ENCODE measurements around the gene NEU1.
"Not testable (repeated sequence)": the region's sequence is repeated elsewhere in the genome, so short reads cannot be mapped to it uniquely, and the experiment has no call there.

The NEU1 gene

DNA sequence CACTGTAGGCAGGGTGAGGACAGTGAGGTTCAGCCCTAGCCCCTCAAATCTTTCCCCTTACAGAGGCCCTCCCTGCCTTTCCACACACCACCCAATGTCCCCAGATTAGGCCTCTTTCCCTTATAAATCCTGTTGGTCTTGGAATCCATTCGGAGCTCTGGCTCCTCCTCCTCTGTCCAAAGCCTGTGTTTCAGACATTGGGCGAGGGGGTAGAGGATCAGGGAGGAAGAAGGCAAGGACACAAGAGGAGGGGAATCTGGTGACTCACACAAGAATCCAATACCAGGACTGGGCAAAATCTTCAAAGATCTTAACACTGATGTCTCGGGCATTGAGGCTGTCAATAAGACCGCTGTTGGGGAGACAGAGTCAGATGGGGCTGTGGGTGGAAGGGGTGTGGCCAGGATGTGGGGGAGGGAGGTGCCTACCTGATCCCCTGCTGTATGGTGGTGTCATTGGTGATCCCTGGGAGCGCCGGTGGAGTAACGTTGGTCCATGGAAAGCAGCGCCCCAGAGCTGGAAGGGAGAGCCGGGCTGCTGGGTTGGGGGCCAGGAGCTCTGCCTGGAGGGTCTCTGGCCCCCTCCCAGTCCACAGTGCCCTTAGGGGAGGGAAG, 8.5 kb upstream of the NEU1 start:
- no peak for DNase-seq

DNA sequence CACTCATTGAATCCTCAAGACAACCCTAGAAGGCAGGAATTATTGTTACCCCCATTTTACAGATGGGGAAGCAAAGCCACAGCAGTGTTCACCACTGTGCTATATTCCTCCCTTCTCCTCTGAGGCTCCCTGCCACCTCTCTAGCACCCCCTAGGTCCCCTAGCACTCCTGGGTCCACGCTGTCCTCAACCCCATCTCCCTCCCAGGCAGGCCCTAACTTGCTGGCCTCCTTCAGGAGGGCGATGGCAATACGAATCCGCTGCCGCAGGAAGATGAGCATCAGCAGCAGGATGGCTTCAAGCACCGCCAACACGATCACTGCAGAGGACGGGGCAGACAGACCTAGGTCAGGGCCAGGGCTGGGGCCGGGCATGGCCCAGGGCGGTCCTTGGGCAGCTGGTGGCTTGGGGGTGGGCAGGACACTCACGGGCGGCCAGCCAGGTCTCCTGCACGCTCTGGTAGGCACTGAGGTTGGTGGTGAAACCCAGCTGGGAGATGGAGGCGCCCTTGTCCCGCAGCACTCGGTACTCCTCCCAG, 7.8 kb upstream of the NEU1 start:
- DNase-seq: no peak

DNA sequence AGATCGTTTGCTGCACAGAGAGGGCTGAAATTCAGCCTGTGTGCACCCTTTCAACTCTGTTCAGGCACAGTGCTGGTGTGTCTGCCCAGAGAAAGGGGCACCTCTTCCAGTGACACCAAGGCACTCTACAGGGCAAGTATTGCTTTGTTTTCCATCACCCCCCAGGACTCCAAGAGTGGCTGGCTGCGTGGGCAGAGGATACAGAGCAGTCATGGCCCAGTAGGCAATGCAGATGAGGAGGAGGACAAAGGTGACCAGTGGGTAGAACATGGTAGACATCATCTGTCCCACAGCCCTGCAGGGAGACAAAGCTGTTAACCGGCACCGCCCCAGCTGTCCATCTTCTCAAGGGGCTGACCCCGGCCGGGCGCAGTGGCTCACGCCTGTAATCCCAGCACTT, 6.7 kb upstream of the NEU1 start:
- DNase-seq: no peak

DNA sequence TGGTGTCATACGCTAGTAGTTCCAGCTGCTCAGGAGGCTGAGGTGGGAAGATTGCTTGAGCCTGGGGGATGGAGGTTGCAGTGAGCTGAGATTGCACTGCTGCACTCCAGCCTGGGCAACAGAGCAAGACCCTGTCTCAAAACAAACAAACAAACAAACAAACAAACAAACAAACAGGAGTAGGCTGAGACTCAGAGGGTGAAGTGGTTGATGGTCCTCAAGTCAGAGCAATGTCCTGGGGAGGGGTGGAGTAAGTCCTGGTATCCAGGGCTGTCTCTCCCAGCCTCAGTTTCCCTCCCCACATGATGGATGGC, 6.0 kb upstream of the NEU1 start:
- DNase-seq: not testable (repeated sequence)

DNA sequence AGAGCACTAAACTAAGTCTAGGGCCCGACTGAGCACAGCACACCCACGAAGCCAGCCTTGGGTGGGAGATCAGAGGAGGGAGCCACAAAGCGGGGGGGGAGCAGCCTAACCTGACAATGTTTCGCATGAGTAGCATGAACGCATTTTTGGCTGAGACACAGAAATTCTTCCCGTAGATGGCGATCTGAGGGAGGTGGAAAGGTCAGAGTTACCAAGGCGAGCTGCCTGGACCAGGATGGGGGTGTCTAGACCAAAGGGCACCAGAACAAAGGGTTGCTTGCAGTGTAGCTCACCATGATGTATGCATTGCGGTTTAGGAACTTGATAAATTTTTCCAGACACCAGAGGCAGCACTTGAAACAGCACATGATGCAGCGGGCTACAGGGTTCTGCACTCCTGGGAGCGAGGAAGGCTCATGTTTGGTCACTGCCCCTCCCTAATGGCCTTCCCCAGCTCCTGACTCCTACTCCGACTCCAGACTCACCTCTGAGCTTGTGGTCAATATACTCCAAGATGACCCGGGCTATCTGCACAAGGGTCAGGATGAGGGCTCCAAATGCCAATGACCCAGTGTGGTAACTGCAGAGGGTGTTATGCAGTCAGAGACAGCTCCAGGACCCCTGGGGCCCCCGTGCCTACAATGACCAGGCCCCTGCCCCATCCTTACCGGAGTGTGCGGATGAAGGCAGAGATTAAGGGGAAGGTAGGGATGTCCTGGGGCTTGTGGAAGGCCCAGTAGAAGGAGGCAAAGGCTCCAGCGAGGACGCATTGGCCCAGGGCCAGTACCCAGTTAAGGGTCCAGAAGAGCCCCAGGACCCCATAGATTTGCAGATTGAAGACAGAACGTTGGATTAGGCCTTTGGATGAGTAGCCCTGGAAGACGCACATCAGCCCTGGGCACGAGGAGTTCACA, 2.8 kb upstream of the NEU1 start:
- no peak for DNase-seq

DNA sequence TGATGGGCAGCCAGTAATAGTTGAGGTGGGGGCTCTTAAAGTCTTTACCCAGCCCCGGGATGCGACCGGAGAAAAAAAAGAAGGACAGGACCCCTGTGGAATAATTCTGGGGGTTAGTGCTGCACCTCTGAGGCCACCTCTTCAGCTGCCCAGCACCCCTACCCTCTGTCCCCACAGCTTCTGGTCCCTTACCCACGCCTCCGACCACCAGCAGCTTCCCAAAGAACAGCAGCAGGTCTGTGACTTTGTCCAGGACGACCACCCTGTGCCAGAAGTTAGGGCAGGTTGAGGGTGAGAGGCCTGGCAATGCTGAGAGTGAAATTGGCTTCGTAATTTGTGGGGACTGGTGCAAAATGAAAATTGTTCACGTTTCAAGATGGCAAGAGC, 2.2 kb upstream of the NEU1 start:
- no peak for DNase-seq

DNA sequence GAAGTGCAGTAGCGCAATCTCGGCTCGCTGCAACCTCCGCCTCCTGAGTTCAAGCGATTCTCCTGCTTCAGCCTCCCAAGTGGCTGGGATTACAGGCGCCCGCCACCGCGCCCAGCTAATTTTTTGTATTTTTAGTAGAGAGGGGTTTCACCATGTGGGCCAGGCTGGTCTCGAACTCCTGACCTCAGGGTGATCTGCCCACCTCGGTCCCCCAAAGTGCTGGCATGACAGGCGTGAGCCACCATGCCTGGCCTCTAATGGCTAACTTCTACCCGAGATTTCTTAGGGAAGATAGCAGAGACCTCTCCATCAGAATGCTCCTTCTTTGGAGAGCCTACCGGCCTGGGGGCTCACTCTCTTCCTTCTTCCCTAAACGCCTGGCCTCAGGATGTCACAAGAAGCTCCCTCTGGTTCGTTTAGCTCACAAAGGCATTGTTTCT, 1.5 kb upstream of the NEU1 start:
- not testable (repeated sequence) for DNase-seq

DNA sequence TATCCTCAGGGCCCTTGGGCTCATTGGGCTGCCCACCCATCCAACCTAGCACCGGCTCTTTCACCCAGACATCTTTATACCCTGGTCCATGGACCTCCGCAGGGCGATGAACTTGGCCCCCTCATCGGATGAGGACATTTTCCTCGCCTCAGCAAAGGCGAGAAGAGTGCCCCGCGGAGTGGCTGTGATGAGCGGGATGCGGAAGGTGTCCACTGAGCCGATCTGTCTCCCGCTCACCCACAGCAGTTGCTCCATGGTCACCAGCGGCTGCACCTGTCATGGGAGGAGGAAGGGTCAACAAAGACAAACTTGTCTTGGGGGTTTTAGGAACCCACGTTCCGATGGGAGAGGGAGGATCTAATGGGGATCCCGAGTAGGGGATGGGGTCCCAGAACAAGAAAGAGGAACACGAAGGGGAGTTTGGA, 690 bp downstream of the NEU1 start:
- no peak for DNase-seq

DNA sequence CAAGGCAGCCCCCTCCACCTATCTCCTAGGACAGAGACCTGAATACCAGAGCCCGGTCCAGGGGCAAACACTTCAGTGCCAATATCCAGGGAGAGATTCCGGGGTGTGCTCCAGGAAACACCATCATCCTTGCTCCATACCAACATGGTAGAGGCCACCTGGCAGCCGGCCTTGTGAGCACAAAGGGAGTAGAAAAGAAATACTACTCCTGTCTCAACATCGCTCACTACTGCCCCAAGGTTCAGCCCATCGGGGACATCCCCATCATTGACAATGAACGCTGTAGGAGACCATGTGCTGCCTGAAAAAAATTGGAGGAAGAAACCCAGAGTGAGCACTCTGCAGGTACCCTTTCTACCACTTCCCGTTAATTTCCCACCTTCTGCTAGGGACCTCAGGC, 1.5 kb downstream of the NEU1 start:
- no peak for DNase-seq

DNA sequence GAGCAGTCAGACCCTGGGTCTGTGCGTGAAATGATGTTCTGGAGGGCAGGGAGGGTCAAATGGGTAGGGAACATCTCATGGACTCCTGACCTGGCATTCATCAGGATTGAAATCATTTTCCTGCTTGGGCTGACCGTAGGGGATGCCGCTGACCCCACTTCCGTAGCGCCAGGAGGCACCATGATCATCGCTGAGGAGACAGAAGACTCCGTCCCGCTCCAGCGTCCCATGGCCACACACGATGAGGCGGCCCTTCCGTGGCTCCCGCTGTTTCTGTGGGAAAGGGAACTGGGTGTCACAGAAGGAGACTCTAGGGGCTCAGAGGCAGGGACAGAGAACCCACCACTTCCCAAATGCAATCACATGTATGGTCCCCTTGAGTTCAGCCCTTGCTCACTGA, 2.3 kb downstream of the NEU1 start:
- no peak for DNase-seq

DNA sequence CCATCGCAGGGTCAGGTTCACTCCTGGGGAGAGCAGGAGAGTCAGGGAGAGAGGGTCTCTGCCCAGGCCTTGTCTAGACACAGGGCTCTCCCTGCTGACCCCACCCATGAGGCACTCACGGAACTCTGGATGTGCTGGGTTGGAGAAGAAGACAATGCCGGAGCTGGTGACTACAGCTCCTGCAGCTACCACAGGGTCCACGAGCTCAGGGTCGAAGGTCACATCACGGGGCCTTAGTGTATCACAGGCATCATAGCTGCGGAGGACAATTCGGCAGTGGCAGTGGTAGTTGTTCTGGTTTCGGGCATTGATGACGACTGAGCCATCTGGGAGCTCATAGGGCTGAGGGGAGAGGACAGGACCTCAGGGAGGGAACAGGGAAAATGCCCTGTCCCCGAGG, 2.7 kb downstream of the NEU1 start:
- DNase-seq: no peak

DNA sequence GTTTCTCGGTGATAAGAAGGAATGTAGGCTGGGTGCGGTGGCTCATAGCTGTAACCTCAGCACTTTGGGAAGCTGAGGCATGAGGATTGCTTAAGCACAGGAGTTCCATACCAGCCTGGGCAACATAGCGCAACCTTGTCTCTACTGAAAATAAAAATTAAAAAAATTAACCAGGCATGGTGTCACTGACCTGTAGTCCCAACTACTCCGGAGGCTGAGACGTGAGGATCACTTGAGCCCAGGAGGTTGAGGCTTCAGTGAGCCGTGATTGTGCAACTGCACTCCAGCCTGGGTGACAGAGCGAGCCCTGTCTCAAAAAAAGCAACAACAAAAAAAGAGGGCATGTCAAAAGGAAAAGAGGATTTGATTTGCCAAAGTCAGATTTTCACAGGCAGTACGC, 3.9 kb downstream of the NEU1 start:
- no peak for DNase-seq

DNA sequence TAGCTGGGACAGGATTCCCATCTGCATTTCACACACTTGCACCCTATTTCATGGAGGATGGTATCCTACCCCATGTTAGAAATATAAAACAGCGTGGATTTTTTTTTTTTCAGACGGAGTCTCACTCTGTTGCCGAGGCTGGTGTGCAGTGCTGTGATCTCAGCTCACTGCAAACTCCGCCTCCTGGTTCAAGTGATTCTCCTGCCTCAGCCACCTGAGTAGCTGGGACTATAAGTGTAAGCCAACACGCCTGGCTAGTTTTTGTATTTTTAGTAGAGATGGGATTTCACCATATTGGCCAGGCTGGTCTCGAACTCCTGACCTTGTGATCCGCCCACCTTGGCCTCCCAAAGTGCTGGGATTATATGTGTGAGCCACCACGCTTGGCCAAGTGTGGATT, 4.8 kb downstream of the NEU1 start:
- not testable (repeated sequence) for DNase-seq

DNA sequence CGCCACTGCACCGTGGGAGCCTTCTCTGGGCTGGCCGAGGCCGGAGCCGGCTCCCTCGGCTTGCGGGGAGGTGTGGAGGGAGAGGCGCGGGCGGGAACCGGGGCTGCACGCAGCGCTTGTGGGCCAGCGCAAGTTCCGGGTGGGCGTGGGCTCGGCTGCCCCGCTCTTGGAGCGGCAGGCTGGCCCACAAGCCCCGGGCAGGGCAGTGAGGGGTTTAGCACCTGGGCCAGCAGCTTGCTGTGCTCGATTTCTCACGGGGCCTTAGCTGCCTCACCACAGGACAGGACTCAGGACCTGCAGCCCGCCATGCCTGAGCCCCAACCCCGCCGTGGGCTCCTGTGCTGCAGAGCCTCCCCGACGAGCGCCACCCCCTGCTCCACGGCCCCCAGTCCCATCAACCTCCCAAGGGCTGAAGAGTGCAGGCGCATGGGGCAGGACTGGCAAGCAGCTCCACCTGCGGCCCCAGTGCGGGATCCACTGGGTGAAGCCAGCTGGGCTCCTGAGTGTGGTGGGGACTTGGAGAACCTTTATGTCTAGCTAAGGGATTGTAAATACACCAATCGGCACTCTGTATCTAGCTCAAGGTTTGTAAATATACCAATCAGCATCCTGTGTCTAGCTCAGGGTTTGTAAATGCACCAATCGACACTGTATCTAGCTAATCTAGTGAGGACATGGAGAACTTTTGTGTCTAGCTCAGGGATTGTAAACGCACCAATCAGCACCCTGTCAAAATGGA, 10.5 kb downstream of the NEU1 start:
- not testable (repeated sequence) for DNase-seq

DNA sequence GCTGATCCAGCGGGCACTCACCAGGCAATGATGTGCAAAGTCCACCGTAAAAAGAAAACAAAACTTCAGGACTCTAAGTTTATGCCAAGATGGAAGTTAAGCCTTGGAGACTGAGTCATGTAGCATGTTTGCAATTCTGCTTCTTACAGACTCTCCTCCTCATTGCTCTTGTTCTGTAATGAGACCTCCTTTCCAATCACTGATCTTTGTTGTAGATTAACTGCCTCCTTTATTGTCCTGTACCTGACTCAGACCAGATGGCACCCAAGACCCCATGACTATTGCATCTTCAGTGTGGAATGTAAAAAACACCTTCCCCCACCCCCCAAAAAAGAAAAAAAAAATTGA, 11.2 kb downstream of the NEU1 start:
- DNase-seq: no peak

DNA sequence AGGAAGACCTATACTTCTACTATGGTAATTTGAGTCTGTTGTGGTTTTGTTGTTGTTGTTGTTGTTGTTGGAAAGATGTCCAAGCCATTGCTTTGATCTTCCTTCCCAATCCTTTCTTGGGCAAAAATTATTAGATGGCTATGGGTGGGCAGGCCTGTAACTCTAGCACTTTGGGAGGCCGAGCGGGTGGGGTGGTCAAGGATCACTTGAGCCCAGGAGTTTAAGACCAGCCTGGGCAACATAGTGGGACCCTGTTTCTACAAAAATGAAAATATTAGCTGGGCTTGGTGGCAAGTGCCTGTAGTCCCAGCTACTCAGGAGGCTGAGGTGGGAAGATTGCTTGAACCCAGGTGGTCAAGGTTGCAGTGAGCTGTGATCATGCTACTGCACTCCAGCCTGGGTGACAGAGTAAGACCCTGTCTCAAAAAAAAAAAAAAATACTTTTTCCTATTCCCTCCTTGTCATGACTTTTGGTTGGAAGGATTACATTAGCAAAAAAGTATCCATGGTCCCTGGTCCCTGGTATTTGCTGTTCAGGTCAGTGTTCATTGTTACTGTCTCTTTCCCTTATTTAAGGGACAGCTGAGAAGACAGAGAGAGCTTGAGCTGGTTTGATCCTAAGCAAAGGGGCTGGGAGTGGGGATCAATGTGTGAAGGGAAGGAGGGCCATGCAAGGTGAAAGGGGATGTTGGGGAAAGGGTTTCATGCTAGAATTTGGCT, 11.7 kb downstream of the NEU1 start:
- DNase-seq: no peak

DNA sequence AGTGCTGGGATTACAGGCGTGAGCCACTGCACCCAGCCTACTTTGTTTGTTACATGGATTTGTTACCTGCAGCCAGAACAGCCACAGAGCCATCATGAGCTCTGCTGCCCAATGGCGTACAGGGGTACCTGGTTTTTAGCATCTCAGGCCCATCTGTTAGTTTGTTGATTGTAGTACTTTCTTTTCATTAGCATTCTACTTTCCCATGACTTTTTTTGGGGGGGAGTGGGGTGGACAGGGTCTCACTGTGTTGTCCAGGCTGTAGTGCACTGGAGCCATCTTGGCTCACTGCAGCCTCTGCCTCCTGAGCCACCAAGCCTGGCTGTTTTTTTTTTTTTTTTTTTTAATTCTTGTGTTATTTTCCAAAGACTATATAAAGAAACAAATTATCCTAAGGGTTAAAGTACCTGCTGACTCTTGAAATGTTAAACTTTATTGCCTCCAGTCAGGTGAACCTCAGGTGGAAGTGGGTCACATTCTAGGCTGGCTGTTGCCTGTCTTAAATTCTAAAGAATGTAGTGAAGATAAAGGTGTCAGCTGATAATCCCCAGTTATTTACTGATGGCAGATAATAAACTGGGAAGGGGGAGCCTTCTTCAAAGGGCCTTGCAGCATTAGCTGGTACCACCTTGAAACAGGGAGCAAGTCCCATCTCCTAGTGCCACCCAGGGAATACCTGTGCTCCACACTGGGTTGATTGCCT, 15.2 kb downstream of the NEU1 start:
- no peak for DNase-seq

DNA sequence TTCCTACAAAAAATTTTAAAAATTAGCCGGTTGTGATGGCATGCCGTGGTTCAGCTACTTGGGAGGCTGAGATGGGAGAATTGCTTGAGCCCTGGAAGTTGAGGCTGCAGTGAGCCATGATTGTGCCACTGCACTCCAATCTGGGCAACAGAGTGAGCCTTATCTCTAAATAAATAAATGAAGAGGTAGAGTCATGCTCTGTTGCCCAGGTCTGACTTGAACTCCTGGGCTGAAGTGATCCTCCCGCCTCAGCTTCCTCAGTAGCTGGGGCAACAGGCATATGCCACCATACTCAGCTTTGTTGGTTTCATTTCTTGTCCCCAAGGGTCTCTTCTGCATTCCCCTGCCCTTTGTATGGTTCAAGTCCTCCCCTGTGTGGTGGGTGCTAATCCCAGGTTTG, 18.1 kb downstream of the NEU1 start:
- no peak for DNase-seq

DNA sequence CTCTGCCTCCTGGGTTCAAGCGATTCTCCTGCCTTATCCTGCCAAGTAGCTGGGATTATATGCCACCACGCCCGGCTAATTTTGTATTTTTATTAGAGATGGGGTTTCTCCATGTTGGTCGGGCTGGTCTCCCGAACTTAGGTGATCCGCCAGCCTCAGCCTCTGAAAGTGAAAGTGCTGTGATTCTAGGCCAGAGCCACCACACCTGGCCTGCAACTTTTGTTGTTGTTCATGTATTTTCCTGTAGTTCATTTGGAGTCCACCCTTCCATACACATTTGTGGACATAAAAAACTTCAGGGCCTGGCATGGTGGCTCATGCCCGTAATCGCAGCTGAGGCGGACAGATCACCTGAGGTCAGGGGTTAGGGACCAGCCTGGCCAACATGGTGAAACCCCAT, 20.6 kb downstream of the NEU1 start:
- no peak for DNase-seq

DNA sequence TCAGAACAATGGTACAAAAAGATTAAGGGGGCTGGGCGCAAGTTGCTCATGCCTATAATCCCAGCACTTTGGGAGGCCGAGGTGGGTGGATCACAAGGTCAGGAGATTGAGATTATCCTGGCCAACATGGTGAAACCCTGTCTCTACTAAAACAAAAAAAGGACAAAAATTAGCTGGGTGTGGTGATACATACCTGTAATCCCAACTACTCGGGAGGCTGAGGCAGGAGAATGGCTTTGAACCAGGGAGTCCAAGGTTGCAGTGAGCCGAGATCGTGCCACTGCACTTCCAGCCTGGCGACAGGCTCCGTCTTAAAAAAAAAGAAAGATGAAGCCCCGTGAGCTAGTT, 22.9 kb downstream of the NEU1 start:
- DNase-seq: not testable (repeated sequence)

DNA sequence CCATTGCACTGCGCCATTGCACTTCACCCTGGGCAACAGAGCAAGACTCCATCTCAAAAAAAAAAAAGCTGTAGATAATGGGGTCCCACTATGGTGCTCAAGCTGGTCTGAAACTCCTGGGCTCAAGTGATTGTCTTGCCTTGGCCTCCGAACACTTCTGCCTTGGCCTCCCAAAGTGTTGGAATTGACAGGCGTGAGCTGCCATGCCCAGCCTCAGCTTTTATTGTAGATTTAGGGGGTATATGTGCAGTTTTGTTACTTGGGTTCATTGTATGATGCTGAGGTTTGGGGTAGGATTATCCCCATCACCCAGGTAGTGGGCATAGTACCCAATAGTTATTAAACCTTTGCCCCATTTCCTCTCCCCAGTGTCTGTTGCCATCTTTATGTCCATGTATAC, 23.7 kb downstream of the NEU1 start:
- DNase-seq: no peak

DNA sequence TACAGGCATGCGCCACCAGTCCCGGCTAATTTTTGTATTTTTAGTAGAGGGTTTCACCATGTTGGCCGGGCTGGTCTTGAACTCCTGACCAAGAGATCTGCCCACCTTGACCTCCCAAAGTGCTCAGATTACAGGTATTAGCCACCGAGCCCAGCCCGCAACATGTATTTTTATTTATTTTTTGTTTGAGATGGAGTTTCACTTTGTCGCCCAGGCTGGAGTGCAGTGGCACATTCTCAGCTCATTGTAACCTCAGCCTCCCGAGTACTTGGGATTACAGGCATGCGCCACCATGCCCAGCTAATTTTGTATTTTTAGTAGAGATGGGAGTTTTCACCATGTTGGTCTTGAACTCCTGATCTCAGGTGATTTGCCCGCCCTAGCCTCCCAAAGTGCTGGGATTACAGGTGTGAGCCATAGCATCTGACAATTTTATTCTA, 24.5 kb downstream of the NEU1 start:
- DNase-seq: not testable (repeated sequence)
